ENCODE data around the gene TUBGCP3.
"Not testable (repeated sequence)": the region's sequence is repeated elsewhere in the genome, so short reads cannot be mapped to it uniquely, and the experiment has no call there.

TUBGCP3 gene

DNA sequence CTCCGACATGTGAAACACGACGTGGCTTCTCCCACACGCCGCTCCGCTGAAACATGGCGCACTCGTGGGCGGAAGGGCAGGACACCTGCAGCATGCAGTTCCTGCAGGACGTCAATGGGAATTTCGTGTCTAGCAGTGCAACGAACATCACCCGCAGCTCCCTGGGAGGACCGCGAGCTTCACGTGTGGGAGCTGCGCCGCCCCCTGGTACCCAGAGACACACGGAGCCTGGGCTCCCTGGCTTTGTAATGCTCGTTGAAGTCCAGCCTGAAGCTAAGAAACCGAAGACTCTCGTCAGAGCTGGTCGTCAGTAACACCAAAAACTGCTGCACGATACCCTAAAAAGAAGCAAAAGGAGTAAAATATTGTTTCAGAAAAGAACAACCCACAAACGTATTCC lies 102.1 kb downstream of the TUBGCP3 start:
- not testable (repeated sequence) for H3K36me3 ChIP-seq (ENCODE audit: control insufficient read depth, insufficient read depth, low read length); H3K79me1 ChIP-seq (ENCODE audit: low read length); H3K18ac ChIP-seq (ENCODE audit: low read length); H3K27ac ChIP-seq (ENCODE audit: low read depth, low read length); H4K5ac ChIP-seq (ENCODE audit: low read length); H3K56ac ChIP-seq (ENCODE audit: low read length); H3K4me1 ChIP-seq (ENCODE audit: control insufficient read depth, low read depth, low read length); DNase-seq; H3K23ac ChIP-seq (ENCODE audit: low read length); H2BK120ac ChIP-seq (ENCODE audit: low read depth, low read length); H3K79me2 ChIP-seq (ENCODE audit: control insufficient read depth, insufficient read depth, low read length); H3K4me2 ChIP-seq (ENCODE audit: low read length); H3K4me3 ChIP-seq (ENCODE audit: low read length); H3K9ac ChIP-seq (ENCODE audit: low read length); H2AK5ac ChIP-seq (ENCODE audit: low read length); H2BK5ac ChIP-seq (ENCODE audit: low read length); H3K27me3 ChIP-seq (ENCODE audit: insufficient read depth, low read length, poor library complexity); H3K4ac ChIP-seq (ENCODE audit: low read depth, low read length); H2BK15ac ChIP-seq (replicated peaks; ENCODE audit: low read depth); H4K8ac ChIP-seq (ENCODE audit: low read depth, low read length)
- no CpG with 5 or more reads among the region's 25 CpGs for WGBS (ENCODE audit: extremely low coverage, insufficient coverage, low lambda C conversion rate)

GRCh38 chr13:112483299-112483698 lies 104.7 kb downstream of the TUBGCP3 start:
- H3K9ac ChIP-seq (ENCODE audit: low read length): no peak overlapping the region
- no peak for DNase-seq
- H3K23ac ChIP-seq (ENCODE audit: low read length): no peak overlapping the region
- H2BK120ac ChIP-seq (ENCODE audit: low read depth, low read length): no peak overlapping the region
- no peak overlapping the region for H3K4me2 ChIP-seq (ENCODE audit: low read length)
- H2BK15ac ChIP-seq (replicated peaks; ENCODE audit: low read depth): no peak overlapping the region
- H3K56ac ChIP-seq (ENCODE audit: low read length): no peak overlapping the region
- no peaks in the 10 kb centered on the region for H3K79me2 ChIP-seq (ENCODE audit: control insufficient read depth, insufficient read depth, low read length)
- H3K27ac ChIP-seq (ENCODE audit: low read depth, low read length): no peak overlapping the region
- H2AK5ac ChIP-seq (ENCODE audit: low read length): no peak overlapping the region
- H3K4ac ChIP-seq (ENCODE audit: low read depth, low read length): no peak overlapping the region
- H4K5ac ChIP-seq (ENCODE audit: low read length): no peak overlapping the region
- no peaks in the 10 kb centered on the region for H3K4me1 ChIP-seq (ENCODE audit: control insufficient read depth, low read depth, low read length)
- H3K27me3 ChIP-seq (ENCODE audit: insufficient read depth, low read length, poor library complexity): no peaks in the 10 kb centered on the region
- no peak overlapping the region for H3K4me3 ChIP-seq (ENCODE audit: low read length)
- no CpG with 5 or more reads among the region's 7 CpGs for WGBS (ENCODE audit: extremely low coverage, insufficient coverage, low lambda C conversion rate)
- no peaks in the 10 kb centered on the region for H3K79me1 ChIP-seq (ENCODE audit: low read length)
- no peak overlapping the region for H2BK5ac ChIP-seq (ENCODE audit: low read length)
- no peak overlapping the region for H4K8ac ChIP-seq (ENCODE audit: low read depth, low read length)
- no peak overlapping the region for H3K18ac ChIP-seq (ENCODE audit: low read length)
- no peaks in the 10 kb centered on the region for H3K36me3 ChIP-seq (ENCODE audit: control insufficient read depth, insufficient read depth, low read length)

DNA sequence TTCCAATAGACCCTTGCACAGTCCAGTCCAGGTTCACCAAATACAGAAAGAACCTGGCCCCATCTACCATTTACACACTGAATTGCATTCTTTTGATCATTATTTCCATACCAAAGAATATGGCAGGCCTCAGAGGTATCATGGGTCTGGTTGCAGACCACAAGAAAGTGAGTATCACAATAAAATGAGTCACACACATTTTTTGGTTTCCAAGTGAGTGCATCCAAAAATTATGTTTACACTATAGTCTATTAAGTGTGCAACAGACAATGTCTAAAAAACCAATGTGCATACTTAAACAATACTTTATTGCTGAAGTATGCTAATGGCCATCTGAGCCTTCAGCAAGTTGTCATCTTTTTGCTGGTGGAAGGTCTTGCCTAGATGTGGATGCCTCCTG lies 106.5 kb downstream of the TUBGCP3 start:
- Histone ChIP-seq H3K36me3 (ENCODE audit: control insufficient read depth, insufficient read depth, low read length) (no peaks in the 10 kb centered on the region), H3K23ac (ENCODE audit: low read length) (no peak overlapping the region), H3K4me2 (ENCODE audit: low read length) (no peak overlapping the region), H4K5ac (ENCODE audit: low read length) (no peak overlapping the region), H2AK5ac (ENCODE audit: low read length) (no peak overlapping the region), H2BK5ac (ENCODE audit: low read length) (no peak overlapping the region), H3K79me2 (ENCODE audit: control insufficient read depth, insufficient read depth, low read length) (no peaks in the 10 kb centered on the region), H2BK15ac (replicated peaks; ENCODE audit: low read depth) (no peak overlapping the region), H3K4me3 (ENCODE audit: low read length) (no peak overlapping the region), H3K4me1 (ENCODE audit: control insufficient read depth, low read depth, low read length) (no peaks in the 10 kb centered on the region), H3K79me1 (ENCODE audit: low read length) (no peaks in the 10 kb centered on the region), H3K27me3 (ENCODE audit: insufficient read depth, low read length, poor library complexity) (no peaks in the 10 kb centered on the region), H4K8ac (ENCODE audit: low read depth, low read length) (no peak overlapping the region), H3K18ac (ENCODE audit: low read length) (no peak overlapping the region), H3K4ac (ENCODE audit: low read depth, low read length) (no peak overlapping the region), H3K9ac (ENCODE audit: low read length) (no peak overlapping the region), H3K27ac (ENCODE audit: low read depth, low read length) (no peak overlapping the region), H3K56ac (ENCODE audit: low read length) (no peak overlapping the region), H2BK120ac (ENCODE audit: low read depth, low read length) (no peak overlapping the region)
- no peak for DNase-seq

GRCh38 chr13:112479389-112479788 lies 108.6 kb downstream of the TUBGCP3 start:
- Histone ChIP-seq H2BK5ac (ENCODE audit: low read length) (no peak overlapping the region), H3K4me1 (ENCODE audit: control insufficient read depth, low read depth, low read length) (no peaks in the 10 kb centered on the region), H3K4me3 (ENCODE audit: low read length) (no peak overlapping the region), H3K79me1 (ENCODE audit: low read length) (no peaks in the 10 kb centered on the region), H3K4me2 (ENCODE audit: low read length) (no peak overlapping the region), H3K4ac (ENCODE audit: low read depth, low read length) (no peak overlapping the region), H3K79me2 (ENCODE audit: control insufficient read depth, insufficient read depth, low read length) (no peaks in the 10 kb centered on the region), H3K27me3 (ENCODE audit: insufficient read depth, low read length, poor library complexity) (no peaks in the 10 kb centered on the region), H4K5ac (ENCODE audit: low read length) (no peak overlapping the region), H3K23ac (ENCODE audit: low read length) (no peak overlapping the region), H3K18ac (ENCODE audit: low read length) (no peak overlapping the region), H3K27ac (ENCODE audit: low read depth, low read length) (no peak overlapping the region), H2AK5ac (ENCODE audit: low read length) (no peak overlapping the region), H4K8ac (ENCODE audit: low read depth, low read length) (no peak overlapping the region), H2BK120ac (ENCODE audit: low read depth, low read length) (no peak overlapping the region), H3K56ac (ENCODE audit: low read length) (no peak overlapping the region), H2BK15ac (replicated peaks; ENCODE audit: low read depth) (no peak overlapping the region), H3K9ac (ENCODE audit: low read length) (no peak overlapping the region), H3K36me3 (ENCODE audit: control insufficient read depth, insufficient read depth, low read length) (no peaks in the 10 kb centered on the region)
- DNase-seq: no peak
- WGBS (ENCODE audit: extremely low coverage, insufficient coverage, low lambda C conversion rate): no CpG with 5 or more reads among the region's 7 CpGs

DNA sequence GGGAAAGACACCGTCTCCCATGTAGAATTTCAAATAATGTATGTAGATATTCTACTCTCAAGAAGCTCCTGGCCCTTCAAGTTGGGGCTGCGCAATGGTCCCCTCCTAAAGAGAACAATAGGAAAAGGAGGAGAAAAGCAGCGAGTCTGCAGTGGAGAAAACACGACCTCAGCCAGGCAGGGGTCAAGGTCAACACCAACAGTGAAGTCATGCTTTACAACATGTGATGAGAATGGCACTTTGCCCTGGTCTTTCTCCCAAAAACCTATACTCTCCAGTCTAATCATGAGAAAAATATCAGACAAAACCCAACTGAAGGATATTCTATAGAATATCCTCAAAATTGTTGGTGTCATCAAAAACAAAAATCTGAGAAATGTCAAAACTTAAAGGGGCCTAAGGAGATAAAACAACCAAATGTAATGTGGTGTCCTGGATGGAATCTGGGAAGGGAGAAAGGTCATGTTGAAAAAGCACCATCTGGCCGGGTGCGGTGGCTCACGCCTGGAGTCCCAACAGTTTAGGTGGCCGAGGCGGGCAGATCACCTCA lies 110.8 kb downstream of the TUBGCP3 start:
- Histone ChIP-seq H3K27ac (ENCODE audit: low read depth, low read length) (no peak overlapping the region), H3K9ac (ENCODE audit: low read length) (no peak overlapping the region), H2AK5ac (ENCODE audit: low read length) (no peak overlapping the region), H3K4ac (ENCODE audit: low read depth, low read length) (no peak overlapping the region), H3K79me2 (ENCODE audit: control insufficient read depth, insufficient read depth, low read length) (no peaks in the 10 kb centered on the region), H3K18ac (ENCODE audit: low read length) (no peak overlapping the region), H3K79me1 (ENCODE audit: low read length) (no peaks in the 10 kb centered on the region), H2BK15ac (replicated peaks; ENCODE audit: low read depth) (no peak overlapping the region), H3K4me1 (ENCODE audit: control insufficient read depth, low read depth, low read length) (no peaks in the 10 kb centered on the region), H4K5ac (ENCODE audit: low read length) (no peak overlapping the region), H3K27me3 (ENCODE audit: insufficient read depth, low read length, poor library complexity) (no peaks in the 10 kb centered on the region), H3K4me2 (ENCODE audit: low read length) (no peak overlapping the region), H4K8ac (ENCODE audit: low read depth, low read length) (no peak overlapping the region), H3K36me3 (ENCODE audit: control insufficient read depth, insufficient read depth, low read length) (no peaks in the 10 kb centered on the region), H3K56ac (ENCODE audit: low read length) (no peak overlapping the region), H3K23ac (ENCODE audit: low read length) (no peak overlapping the region), H3K4me3 (ENCODE audit: low read length) (no peak overlapping the region), H2BK120ac (ENCODE audit: low read depth, low read length) (no peak overlapping the region), H2BK5ac (ENCODE audit: low read length) (no peak overlapping the region)
- no CpG with 5 or more reads among the region's 9 CpGs for WGBS (ENCODE audit: extremely low coverage, insufficient coverage, low lambda C conversion rate)
- no peak for DNase-seq

DNA sequence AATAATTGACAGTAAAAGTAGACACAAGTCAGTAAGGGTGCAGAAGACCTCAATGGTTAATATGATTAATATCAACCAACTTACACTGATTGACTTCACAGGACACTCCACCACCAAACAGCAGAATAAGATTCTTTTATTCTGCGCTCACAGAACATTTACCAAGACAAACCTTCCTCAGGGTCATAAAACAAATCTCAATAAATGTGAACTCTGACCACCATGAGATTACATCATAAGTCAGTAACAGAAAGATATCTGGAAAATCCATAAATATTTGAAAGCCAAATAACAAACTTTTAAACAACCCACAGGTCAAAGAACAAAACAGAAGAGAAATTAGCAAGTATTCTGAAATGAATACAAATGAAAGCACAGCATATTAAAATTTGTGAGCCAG lies 112.1 kb downstream of the TUBGCP3 start:
- no peaks in the 10 kb centered on the region for H3K79me1 ChIP-seq (ENCODE audit: low read length)
- H3K4me3 ChIP-seq (ENCODE audit: low read length): no peak overlapping the region

More for the DNA sequence above, 112.1 kb downstream of the TUBGCP3 start:
- Histone ChIP-seq H3K4me1 (ENCODE audit: control insufficient read depth, low read depth, low read length) (no peaks in the 10 kb centered on the region), H3K23ac (ENCODE audit: low read length) (no peak overlapping the region), H3K4me2 (ENCODE audit: low read length) (no peak overlapping the region), H2BK120ac (ENCODE audit: low read depth, low read length) (no peak overlapping the region), H3K36me3 (ENCODE audit: control insufficient read depth, insufficient read depth, low read length) (no peaks in the 10 kb centered on the region), H2BK5ac (ENCODE audit: low read length) (no peak overlapping the region), H3K9ac (ENCODE audit: low read length) (no peak overlapping the region), H2AK5ac (ENCODE audit: low read length) (no peak overlapping the region), H3K79me2 (ENCODE audit: control insufficient read depth, insufficient read depth, low read length) (no peaks in the 10 kb centered on the region), H4K5ac (ENCODE audit: low read length) (no peak overlapping the region), H3K4ac (ENCODE audit: low read depth, low read length) (no peak overlapping the region), H3K27ac (ENCODE audit: low read depth, low read length) (no peak overlapping the region), H3K27me3 (ENCODE audit: insufficient read depth, low read length, poor library complexity) (no peaks in the 10 kb centered on the region), H2BK15ac (replicated peaks; ENCODE audit: low read depth) (no peak overlapping the region), H3K18ac (ENCODE audit: low read length) (no peak overlapping the region), H4K8ac (ENCODE audit: low read depth, low read length) (no peak overlapping the region), H3K56ac (ENCODE audit: low read length) (no peak overlapping the region)
- no CpG with 5 or more reads among the region's 1 CpG for WGBS (ENCODE audit: extremely low coverage, insufficient coverage, low lambda C conversion rate)
- no peak for DNase-seq

All from mesendoderm (in vitro differentiated cells).